Fibroblast of villous mesenchyme (primary cell): ENCODE measurements around the gene RBM39. TPM values are rescaled to one million over a fixed set of nuclear protein-coding genes. Genes with fewer than 3 reads are reported as not detected.
"Not testable (repeated sequence)": the region's sequence is repeated elsewhere in the genome, so short reads cannot be mapped to it uniquely, and the experiment has no call there.

Experiments used
- DNase-seq: peaks from one replicate; pipeline ENCODE4 v3.0.0-alpha.2; 2010; ENCODE audit warnings: low read depth
- H3K4me3 ChIP-seq: 2 replicates; pipeline ENCODE4 v1.5.1; 2011; ENCODE audit warnings: low read depth, mild to moderate bottlenecking, low read length
- CTCF ChIP-seq: IDR thresholded peaks from 2 replicates; pipeline ENCODE4 v1.5.1; 2012; ENCODE audit warnings: low read depth, mild to moderate bottlenecking, low read length; ENCODE audit not compliant: insufficient read depth
- total RNA-seq: library from RNA; depleted of rRNA; stranded (reverse); fragments of >200 nt; gene quantifications from 2 replicates; pipeline ENCODE4 v1.2.3, GENCODE V29; 2012

RBM39 gene
- total RNA-seq: 279 and 372 TPM in 2 replicates

- peak; percentile 40 for TF ChIP-seq CTCF
- peak within 1 kb of the TSS; percentile 97 for H3K4me3 ChIP-seq
- peak; percentile 100 for DNase-seq
Measured at GRCh38 chr20:35741892-35742740, at the start of gene RBM39. Gene RBM39, minus strand, starts transcription at chr20:35742260. Its CDS starts 1,386 bp downstream, at chr20:35740874.

DNA sequence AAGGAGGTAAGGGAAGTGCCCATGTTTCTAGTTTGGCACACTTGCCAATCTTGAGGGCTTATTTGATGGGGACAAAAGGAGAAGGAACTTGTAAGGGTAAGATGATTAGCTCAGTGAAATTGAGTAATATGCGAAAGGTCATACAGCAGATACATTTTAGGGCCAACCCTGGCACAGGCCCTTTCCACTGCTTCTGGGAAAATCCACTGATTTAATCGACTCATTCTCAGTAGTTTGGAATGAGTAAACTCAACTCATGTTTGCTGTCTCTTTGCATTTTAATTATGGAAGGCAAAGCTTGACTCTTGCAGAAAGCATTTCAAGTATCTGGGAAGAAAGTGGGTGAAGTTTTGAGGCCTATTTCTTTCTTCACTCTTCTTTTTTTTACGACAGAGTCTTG is 49.8 kb upstream of the RBM39 start:
- TF ChIP-seq CTCF: no peak
- H3K4me3 ChIP-seq: no peak overlapping the region
- DNase-seq: peak; percentile 86

DNA sequence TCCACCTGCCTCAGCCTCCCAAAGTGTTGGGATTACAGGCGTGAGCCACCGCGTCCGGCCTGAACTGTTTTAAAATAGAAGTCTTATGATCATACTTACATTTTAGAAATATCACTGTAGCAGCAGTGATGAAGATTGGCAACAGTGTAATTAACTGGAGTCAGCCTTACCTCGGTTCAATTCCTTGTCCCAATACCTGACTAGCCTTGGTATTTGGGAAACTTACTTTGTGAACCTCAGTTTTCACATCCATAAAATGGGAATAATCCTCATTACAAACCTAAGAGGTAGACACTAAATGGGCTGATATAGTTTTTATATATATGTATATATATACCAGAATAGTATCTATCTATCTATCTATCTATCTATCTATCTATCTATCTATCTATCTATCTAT is 49.0 kb upstream of the RBM39 start:
- TF ChIP-seq CTCF: no peak
- DNase-seq: no peak
- H3K4me3 ChIP-seq: no peak overlapping the region

GRCh38 chr20:35788796-35789195 is 46.7 kb upstream of the RBM39 start:
- no peak overlapping the region for H3K4me3 ChIP-seq
- TF ChIP-seq CTCF: no peak
- DNase-seq: no peak

DNA sequence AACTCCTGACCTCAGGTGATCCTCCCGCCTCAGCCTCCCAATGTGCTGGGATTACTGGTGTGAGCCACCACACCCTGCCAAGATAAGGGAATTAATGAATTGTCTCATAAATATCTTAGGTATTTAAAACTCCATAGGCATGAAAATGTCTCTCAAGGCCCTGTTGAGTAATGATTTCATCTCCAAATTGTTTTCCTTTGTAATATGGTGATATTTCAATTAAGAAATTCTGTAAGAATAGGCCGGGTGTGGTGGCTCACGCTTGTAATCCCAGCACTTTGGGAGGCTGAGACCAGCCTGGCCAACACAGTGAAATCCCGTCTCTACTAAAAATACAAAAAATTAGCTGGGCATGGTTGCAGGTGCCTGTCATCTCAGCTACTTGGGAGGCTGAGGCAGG is 43.5 kb upstream of the RBM39 start:
- H3K4me3 ChIP-seq, DNase-seq: not testable (repeated sequence)

DNA sequence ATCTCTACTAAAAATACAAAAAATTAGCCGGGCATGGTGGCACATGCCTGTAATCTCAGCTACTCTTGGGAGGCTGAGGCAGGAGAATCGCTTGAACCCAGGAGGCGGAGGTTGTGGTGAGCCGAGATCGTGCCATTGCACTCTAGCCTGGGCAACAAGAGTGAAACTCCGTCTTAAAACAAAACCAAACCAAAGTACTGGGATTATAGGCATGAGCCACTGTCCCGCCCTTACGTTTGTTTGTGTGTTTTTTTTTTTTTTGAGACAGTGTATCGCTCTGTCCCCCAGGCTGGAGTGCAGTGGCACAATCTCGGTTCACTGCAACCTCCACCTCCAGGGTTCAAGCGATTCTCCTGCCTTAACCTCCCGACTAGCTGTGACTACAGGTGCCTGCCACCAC is 41.8 kb upstream of the RBM39 start:
- not testable (repeated sequence) for DNase-seq

GRCh38 chr20:35776513-35777101 is 34.5 kb upstream of the RBM39 start:
- peak; percentile 57 for DNase-seq
- TF ChIP-seq CTCF: no peak
- no peak overlapping the region for H3K4me3 ChIP-seq

More for the DNA sequence above, 41.8 kb upstream of the RBM39 start:
- H3K4me3 ChIP-seq: not testable (repeated sequence)

GRCh38 chr20:35774391-35774790 is 32.3 kb upstream of the RBM39 start:
- TF ChIP-seq CTCF: no peak
- no peak overlapping the region for H3K4me3 ChIP-seq

More at GRCh38 chr20:35774391-35774790, 32.3 kb upstream of the RBM39 start:
- no peak for DNase-seq
